Measurements from ENCODE around the gene ARHGEF33.

ARHGEF33 gene

DNA sequence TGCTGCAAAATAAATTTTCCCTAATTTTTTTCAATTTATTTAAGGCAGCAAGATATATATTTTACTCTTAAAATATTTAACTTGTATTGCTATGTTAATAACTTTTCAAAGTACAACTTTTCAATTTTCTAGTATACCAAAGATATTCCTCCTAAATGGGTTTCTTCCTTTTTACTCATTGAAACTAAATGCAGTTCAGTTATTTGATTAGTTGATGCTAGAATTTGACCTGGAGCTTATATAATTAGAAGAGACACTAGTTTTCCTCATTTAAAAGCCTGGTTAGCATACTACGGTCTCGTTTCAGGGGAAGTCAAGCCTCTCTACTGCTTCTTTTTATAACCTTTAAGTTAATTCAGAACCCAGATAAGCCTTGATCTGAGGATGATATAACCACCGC is at the start of gene ARHGEF33:
Gene ARHGEF33, plus strand, starts transcription at position 301 of the 400 bp plus-strand sequence. CDS start 29,573 bp downstream, outside the sequence.
- DNase-seq = no peak

DNA sequence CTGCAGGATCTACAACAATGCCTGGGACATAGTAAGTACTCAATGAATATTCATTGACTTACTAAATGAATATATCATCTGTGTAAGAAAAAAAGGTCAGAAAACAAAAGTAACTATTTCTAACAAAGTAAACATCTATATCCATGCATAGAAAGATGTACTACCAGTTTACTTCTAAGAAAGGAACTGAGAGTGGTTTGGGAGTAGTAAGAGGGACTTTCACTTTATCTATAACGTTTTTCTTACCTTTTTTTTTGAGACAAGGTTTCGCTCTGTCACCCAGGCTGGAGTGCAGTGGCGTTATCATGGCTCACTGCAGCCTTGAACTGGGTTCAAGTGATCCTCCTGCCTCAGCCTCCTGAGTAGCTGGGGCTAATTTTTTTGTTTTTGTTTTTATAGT is 39.6 kb upstream of the ARHGEF33 start:
- DNase-seq = no peak

DNA sequence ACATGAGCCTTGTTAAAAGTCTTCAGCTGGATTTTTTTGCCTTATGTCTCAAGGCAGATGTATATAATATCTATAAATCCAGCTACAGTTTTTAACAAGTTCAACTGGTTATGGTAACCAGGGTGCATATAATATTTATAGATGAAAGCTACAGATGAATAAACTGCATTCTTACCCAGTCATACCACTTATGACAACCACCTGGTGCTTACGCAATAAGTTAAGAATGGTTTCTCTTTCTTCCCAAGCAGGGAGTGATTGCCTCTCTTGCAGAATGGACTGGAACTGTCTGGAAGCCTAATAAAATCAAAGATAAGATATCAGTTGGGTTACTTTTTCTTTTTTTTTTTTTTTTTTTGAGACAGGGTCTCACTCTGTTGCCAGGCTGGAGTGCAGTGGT is 33.5 kb upstream of the ARHGEF33 start:
- no peak for DNase-seq

DNA sequence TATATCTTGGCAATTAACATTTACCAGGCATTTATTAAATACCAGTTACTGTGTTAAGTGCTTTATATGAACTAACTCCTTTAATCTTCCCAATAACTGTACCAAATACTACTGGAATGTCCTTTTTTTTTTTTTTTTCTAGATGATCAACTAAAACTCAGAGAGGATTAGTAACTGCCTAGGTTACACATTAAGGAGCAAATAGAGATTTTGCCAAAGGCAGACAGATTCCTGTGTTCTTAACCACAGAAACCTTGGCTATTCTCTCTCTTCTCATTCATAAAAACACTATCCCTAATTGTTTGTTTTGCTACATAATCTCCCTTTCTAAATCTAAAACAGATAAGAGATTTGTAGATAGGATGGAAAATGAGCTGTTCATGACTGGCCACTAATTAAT is 27.2 kb upstream of the ARHGEF33 start:
- DNase-seq = no peak

DNA sequence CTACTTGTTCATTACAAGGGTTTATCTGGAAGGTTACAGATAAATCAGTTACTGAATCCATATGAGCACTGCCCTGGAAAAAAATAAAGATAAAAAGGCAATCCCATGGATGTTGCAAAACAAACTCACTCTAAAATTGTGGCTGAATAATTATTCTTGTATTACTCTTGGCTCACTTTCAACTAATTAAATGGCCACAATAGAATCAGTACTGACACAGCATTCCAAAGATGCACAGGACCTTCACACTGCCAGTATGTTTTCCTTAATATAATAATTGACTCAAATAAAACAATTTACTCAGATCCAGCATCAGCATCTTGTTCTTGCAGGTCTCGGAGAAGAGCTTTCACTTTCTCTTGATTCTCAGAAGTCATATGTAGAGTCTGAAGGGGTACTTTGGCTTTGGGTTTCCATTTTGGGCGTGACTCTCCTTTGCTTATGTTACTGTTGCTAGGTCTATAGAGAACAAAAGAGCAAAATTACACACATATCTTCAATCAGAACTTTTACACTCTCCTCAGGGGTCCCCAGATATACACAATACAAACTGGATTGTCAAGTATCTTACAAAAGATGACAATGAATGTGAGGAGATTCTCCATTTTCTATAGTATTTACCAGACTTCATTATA is 26.5 kb upstream of the ARHGEF33 start:
- DNase-seq = no peak

DNA sequence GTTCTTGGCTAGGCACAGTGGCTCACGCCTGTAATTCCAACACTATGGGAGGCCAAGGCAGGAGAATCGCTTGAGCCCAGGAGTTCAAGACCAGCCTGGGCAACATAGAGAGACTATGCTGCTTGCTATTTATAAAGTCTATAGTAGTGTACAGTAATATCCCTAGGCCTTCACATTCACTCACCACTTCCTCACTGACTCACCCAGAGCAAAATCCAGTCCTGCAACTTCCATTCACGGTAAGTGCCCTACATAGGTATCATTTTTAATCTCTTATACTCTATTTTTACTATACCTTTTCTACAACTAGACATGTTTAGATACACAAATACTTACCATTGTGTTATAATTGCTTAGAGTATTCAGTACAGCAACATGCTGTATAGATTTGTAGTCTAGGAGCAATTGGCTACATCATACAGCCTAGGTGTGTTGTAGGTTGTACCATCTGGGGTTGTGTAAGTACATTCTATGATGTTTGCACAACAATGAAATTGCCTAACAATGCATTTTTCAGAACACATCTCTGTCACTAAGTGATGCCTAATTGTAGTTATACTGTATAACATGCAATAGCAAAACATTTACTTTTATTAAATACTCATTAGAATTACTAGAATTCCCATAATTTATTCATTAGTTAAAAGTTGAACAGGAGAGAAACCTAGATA is 22.8 kb upstream of the ARHGEF33 start:
- DNase-seq = no peak

DNA sequence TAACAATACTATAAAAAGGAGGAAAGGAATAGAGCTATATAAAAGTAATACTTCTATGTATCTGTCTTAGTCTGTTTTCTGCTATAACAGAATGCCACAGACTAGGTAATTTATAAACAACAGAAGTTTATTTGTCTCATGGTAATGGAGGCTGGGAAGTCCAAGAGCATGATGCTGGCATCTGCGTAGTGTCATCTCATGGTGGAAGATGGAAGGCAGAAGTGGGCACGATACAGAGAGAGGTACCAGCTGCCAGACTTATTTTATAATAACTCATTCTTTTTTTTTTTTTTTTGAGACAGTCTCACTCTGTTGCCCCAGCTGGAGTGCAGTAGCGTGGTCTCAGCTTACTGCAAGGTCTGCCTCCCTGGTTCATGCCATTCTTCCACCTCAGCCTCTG is 18.2 kb upstream of the ARHGEF33 start:
- no peak for DNase-seq

DNA sequence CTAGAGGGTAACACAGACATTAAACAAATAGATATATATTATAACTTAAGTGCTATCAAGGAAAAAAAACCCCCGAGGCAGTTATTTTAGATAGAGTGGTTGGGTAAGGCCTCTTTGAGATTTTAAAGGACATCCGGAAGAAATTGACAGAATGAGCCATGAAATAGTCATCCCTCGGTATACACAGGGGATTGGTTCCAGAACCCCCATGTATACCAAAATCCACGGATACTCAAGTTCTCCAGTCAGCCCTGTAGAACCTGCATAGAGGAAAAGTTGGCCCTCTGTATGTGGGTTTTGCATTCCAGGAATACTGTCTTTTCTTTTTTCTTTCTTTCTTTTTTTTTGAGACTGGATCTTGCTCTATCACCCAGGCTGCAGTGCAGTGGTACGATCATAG is 15.9 kb upstream of the ARHGEF33 start:
- DNase-seq = no peak

DNA sequence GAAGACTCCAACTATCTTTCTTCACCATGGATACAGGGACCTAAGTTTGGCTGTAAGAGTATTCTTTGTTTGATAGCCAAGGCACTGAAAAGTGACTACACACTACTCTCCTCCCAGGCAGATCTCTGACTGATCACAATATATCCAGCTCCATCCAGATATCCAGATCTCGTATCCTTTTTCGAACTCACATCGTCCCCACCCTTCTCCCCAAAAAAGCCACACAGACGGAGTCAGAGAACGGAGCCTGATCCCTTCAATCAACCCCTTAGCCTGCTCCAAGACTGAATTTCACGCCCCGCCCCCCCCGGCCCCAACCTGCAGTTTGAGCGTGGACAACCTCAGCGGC is 14.5 kb upstream of the ARHGEF33 start:
- peak in 1 of 2 experiments; percentile 22 for DNase-seq

DNA sequence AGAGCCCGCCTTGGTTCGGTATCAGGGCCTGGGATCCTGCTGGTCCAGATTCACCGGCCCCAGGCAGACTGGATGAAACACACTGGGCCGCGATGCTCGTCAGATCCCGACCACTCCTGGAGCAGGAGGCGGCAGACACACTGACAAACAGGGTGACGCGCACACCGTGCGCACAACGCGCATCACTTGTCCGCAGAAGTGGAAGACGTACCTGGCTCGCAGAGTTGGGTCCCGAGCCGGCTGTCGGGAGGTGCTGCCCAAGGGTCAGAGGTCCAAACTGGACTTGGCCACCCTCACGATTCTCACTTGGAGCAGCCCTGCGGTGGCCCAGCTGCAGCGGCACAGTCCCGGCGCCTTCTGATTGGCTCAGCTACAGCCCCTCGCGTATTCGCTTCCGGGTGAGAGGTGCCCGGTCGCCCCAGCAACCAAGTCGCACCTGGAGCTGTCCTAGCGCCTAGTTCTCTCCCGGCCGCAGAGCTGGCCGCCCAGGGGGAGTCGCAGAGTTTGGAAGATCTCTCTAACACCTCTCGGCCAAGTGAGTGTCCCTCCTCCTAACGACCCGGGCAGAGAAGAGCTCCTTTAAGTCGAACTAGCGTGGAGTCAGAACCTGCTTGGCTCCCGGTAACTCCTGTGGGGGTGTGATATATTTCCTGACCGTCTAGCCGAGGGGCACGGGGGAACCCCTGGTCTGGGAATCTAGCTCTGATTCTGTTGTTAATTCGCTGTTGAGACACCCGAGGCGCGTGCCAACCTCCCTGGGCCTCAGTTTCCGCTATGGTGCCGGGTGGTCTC is 13.9 kb upstream of the ARHGEF33 start, which contains the start of the genes DHX57 and MORN2:
Gene DHX57, minus strand, starts transcription at position 359 of the 792 bp plus-strand sequence. CDS start 7,529 bp downstream, outside the sequence.
Gene MORN2, plus strand, starts transcription at position 401 of the 792 bp plus-strand sequence.
- DNase-seq = peak; percentile 52 to 80

DNA sequence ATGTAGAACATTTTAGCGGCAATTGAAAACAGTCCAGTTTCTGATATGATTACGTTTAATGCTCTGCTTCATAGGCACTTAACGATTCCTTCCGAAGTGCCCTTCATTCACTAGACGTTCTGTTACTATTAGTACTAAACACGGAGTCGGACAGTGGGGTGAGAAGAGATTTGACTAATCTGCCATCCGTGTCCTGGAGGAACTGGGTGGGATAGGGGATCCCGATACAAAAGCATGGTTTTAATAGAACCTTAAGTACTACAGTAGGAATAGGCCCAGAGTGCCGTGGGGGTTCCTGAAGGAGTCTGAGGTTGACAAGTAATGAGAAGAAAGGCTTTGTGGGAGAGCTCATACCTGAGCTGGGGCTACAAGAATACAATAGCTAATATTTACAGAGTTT is 13.3 kb upstream of the ARHGEF33 start:
- DNase-seq = peak in 1 of 2 experiments; percentile 12

DNA sequence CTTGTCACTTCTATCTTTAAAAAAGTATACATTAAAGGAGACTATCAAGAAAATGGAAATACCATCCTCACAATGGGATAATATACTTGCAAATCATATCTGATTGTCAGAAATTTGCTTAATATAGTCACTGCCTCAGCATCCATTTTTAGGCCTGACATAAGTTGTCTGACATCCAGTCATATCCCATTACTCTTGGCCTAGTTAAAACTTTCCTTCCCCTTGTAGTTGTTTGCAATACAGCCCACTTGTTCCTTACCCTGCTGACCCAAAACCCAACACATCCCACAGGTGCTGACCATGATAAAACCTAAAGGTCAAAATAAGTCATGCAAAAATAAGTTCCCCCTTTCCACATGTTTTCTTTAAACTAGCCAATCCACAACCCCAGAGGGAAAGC is 3.6 kb upstream of the ARHGEF33 start:
- DNase-seq = no peak

DNA sequence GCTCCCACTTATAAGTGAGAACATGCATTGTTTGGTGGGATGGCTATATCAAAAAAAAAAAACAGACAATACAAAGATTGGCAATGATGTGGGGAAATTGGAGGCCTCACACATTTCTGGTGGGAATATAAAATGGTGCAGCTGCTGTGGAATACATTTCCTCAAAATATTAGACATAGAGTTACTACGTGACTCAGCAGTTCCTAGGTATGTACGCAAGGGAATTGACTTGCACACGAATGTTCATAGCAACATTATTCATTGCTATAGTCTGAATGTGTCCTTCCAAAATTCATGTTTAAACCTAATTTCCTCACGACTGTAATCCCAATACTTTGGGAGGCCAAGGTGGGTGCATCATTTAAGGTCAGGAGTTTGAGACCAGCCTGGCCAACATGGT is 2.3 kb upstream of the ARHGEF33 start:
- DNase-seq = no peak

DNA sequence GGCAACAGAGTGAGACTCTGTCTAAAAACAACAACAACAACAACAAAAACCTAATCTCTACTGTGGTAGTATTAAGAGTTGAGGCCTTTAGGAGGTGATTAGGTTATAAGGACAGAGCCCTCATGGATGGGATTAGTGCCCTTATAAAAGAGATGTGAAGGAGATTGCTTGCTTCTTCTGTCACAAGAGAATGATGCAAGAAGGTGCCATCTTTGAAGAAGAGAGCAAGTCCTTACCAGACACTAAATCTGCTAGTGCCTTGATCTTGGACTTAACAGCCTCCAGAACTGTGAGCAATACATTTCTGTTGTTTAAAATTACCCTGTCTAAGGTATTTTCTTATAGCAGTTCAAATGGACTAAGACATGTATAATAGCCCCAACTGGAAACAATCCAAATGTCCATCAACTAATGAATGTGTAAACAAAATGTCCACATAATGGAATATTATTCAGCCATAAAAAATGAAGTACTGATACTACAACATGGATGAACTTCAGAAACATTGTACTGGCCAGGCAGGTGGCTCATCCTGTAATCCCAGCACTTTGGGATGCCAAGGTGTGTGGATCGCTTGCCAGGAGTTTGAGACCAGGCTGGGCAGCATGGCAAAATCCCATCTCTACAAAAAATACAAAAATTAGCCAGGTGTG is 1.6 kb upstream of the ARHGEF33 start:
- no peak for DNase-seq

DNA sequence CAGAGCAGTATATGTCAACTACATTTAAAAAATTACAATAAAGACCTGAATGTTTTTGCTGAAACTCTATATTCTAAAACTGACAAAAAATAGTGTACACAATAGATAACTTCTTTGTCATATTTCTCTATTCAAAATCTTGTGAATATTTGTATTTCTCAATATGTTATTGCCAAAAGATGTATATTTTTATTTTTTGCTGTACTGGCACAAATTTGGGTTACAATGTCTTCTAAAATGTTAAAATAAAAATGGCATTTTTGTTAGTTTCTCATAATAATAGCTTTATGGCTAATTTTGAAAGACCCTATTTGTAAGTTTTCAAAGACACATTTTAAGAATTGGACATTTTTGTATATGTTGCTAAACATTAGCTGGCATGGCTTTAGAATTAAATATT is 630 bp upstream of the ARHGEF33 start:
- no peak for DNase-seq

DNA sequence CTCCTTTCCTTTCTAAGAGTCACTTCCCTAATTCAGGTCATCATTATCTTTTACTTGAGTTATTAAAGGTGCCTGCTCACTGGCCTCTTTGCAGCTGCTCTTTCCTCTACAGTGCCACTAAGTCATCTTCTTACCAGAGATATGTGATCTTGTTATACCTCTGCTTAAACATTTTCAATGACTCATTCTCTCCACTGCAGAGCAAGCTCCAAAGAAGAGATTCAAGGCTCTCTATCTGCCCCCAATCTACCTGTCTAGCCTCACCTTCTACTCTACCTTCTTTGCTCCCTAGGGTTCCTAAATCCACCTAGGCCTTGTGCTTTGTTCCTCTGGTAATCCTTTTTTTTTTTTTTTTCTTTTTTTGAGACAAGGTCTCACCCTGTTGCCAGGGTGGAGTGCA is 3.1 kb downstream of the ARHGEF33 start:
- DNase-seq = no peak

DNA sequence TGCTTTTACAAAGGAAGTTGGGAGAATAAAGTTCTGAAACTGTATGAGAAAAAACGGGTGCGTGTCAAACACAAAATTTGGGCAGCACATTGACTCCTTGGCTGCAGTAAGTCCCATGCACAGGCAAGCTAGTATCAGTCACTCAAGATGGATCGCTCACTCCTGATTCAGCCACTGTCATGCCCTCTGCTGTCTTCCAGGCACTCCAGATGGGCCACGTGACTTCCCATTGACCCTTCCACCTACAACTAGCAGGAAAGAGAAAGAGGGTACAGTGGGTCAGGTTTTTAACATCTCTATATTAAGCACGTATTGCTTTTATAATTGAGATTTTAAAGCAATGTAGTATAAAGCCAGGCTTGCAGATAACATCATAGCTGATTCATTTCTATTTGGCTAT is 8.6 kb downstream of the ARHGEF33 start:
- no peak for DNase-seq

DNA sequence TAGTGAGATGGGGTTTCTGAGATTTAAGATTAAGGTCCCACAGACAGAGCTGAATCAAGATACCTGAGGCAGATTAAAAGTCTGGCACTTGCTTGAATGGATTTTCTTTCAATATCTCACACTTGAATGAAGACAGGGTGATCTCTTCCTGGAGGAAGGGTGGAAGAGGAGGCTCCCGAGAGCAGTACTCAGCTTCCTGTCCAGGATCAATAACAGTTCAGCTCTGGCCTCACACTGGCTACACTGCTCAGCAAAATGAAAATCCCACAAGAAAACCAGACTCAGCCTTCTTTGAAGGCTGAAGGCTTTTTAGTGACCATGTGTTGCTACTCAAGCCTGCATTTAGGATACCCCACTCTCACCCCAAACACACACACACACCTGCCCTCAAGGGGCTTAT is 11.1 kb downstream of the ARHGEF33 start:
- no peak for DNase-seq

DNA sequence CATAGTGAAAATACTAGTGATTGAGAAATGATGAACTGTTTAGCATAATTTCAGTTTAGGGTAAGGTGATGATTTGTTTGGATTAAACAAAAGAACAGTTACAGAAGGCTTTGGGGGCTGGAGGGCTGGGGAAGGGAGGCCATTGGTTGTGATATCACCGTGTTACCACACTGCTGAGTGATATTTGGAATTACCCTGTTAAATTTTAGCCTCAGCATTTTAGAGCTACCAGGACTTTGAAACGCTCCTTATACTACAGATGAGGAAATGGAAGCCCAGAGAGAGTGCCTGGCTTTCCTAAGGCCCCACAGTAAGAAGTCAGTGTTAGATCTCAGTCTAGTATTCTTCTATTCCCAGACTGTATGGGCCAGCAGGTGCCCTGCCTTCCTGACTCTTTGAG is 15.6 kb downstream of the ARHGEF33 start:
- DNase-seq = no peak

DNA sequence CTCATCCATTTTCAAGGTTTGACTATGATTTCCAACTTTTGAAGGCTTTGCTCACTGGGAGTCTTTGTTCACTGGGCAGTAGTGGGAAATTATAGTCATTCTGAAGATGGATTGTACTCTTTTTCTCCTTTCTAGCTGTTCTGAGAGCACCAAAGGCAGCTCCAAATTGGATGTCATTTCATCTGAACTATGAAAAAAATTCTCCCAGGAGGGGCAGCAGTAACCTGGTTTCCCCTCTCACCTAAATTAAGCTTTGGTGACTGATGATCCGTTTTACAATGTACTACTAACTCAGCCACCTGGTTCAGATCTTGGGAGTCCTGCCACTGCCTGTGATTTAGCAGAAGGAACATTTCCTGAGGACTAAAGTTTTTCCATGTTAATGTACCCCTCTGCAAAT is 17.6 kb downstream of the ARHGEF33 start:
- DNase-seq = no peak

DNA sequence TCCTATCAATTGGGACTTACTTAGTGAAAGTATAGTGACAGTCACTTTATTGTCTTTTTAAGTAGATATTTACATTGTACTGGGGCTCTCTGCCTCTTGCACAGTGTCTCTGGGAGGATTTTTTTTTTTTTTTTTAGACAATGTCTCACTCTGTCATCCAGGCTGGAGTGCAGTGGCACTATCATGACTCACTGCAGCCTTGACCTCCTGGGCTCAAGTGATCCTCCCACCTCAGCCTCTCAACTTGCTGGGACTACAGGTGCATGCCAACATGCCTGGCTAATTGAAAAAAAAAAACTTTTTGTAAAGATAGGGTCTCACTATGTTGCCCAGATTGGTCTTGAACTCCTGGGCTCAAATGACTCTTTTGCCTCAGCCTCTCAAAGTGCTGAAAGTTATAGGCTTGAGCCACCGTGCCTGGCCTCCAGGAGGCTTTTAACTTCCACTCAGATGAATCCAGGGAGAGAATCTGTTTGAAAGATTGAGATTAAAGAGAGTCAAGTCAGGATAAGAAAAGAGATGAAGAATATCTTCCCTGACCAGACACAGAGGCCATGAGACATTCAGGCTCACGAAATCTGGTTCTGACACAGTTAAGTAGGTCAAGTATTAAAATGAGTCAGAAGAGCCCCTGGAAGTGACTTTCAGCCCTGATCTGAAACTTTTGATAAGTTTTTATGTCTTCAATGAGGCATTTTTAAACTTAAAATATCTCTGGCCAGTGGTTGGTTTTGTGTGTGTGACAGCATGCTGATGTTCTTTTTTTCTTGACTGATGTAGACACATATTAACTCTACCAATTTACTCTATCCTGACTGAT is 18.3 kb downstream of the ARHGEF33 start:
- DNase-seq = no peak

DNA sequence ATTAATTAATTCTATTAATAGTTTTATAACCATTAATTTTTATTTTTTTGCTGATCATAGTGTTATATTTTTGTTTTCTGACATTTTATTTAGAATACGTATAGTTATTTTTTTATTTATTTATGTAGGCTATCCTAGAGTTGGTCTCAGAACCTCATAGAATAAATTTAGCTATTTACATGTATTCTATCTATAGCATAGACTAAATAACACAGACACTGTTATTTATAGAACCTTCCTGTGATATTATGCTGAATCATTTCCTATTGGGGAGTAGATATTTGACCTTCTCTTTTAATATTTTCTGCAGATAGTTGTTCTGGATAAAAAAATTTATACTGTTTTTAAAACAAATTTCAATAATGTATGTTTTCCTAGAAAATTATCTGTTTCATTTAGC is 20.2 kb downstream of the ARHGEF33 start:
- DNase-seq = no peak

DNA sequence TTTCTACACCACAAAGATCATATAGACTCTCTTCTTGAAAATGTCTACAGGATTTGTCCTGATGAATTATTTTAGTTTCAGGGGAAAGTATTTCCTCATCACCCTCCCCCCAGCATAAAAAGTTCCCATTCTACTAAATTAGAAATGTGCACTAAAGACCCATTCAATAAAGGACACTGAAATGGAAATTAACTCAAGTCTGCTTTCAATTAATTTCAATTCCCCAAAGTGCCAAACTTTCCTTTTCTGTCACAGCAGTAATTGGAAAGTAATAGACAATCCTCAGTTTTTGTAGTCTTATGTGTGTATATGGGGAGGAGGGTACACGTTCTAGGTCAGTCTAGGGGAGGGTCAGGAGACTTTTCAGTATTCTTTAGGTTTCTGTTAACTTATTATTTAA is 21.5 kb downstream of the ARHGEF33 start:
- no peak for DNase-seq
